NCI-H187 (cell line): ENCODE data around the gene ATF7.
"Not testable (repeated sequence)": the region's sequence is repeated elsewhere in the genome, so short reads cannot be mapped to it uniquely, and the experiment has no call there.

Experiments used
- DNase-seq, 2 experiments: peaks; one replicate each; lab custom pipeline; 2025; lab: John Stamatoyannopoulos, UW

ATF7 gene

DNA sequence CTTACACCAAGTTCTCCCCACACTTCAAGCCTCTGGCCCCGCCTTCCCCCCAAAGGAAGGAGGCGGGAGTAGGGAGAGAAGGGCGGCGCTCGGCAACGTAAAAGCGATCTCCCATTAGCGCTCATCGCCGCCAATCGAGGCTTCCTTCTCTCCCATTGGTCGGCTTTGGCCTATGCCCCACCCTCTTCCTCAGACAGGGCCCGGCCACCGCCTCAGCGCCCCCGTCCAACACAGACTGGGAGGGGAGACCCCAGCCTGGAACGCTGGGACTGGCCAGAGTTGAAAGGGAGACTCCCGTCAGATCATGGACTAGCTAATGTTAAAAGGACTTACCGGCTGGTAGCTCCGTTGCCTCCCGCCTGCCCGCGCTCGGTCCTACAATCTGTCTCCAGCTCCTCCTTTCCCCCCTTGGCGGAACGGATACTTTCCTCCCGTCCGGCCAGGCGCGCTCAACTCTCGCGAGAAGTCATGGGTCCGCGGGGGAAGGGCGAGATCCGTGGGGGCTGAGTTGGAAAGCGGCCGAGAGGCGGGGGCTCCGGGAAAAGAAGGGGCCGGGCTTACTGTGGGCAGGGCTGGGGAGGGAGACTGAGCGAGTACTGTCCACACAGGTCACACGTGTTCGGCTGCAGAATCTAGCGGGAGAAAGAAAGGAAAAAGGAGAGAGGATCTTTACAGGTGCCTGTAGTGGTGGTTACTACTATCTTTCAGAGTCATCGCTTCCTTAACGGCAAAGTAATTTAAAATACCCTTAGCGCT lies at the start of gene ATF7:
TSS of gene ATF7 (minus strand) at position 437 of the 756 bp plus-strand sequence. CDS start 25,382 bp downstream, outside the sequence.
- DNase-seq = peak; percentile 98 to 100

DNA sequence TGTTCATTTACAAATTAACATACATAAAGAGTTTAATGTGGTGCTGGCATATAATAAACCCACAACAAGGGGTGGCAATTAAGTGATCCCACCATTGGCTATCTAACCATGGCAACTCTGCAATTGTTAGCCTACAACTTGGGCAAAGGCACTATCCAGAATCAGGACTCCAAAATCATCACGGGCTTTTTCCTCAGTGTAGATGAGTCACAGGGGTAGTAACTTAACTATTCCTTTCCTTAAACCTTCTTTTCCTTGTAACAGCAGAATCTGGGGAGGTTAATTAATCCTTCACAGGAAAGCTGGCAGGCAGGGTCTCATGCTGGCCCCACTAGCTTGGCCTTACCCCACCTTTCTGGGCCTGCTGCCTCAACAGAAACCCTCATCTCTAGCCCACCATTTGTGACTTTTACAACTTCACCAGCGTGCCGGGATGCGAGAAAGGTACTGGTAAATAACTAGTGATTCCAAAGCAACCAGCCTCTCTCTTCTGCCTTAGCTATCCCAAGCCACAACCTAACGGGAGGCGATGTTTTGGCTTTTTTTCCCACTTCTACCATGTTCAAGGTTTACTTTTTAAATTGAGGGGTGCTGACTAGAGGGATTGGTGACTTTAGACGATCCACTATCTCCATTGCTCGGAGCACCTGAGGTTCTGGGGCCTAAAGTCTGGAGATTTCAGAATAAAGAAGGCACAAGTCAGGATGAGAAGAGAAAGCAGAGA lies 49.0 kb upstream of the ATF7 start:
- no peak for DNase-seq

DNA sequence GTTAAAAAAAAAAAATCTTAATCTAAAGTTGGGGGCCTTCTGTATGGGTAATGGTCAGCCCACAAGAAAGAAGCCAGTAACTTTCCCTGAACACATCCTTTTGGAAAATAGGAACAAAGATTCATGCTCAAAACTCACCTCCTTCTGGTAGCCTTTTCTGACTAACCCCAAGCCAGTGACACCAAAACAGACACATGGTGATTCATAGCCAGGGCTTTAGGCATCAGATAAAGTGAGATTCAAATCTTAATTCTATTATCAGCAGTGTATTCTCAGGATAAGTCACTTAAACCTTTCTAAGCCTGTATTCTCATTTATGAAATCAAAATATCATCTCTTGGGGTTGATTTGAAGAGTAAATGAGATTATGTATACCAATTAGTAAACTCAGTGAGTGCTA lies 44.8 kb upstream of the ATF7 start:
- no peak for DNase-seq

DNA sequence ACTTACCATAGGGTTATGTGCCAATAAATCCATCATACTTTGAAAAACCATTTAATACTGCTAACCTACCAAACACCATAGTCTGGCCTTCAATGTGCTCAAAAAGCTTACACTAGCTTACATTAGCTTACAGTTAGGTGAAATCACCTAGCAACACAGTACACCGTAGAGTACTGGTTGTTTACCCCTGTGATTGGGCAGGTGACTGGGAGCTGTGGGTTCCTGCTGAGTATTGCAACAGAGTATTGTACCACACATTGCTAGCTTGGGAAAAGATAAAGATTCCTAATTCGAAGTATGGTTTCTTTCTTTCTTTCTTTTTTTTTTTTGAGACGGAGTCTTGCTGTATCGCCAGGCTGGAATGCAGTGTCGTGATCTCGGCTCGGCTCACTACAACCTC lies 44.1 kb upstream of the ATF7 start:
- no peak for DNase-seq

DNA sequence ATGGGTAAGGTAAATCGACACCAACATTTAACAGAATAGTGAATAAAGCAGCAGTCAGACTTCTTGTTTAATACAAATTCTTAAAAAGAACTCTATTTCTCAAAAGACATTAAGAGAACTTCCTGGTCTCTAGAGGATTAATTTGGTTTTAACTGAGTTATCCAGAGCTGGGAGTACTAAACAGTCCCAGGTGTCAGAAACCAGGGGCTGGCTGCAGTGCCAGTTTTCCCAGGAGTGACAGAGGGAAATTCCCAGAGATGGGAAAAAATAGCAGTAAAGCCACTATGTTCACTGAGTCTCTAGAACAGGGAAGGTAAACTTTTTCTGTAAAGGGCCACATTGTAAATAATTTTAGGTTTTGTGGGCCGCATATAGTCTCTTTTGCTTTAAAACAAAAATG lies 40.9 kb upstream of the ATF7 start:
- no peak for DNase-seq

DNA sequence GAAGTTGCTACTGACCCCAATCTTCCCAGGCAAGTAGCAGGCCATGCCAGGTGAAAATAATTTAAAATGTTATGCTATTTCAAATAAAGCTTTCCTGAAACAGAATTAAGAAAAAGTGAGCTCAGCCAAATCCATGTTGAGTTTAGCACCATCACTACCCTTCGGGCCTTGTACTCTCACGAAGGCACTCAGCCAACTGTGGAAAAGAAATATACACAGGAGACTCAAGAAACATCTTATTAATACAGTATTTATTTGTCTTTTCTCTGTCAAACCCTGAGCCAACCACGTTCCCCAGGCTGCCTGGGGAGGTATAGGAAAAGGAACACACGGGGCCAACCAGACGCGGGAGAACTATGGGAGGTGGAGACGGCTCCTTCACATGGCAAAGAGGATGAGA lies 38.8 kb upstream of the ATF7 start:
- DNase-seq = no peak

DNA sequence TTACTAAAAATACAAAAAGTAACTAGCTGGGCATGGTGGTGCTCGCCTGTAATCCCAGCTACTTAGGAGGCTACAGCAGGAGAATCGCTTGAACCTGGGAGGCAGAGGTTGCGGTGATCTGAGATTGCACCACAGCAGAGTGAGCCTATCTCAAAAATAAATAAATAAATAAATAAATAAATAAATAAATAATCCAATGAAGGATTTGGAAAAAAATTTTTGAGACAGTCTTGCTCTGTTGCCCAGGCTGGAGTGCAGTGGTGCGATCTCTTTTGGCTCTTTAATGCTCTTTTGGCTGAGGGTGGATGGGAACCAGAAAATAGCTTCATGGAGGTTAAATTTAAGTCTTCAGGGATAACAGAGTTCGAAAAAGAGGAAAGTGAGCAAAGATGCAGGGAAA lies 38.0 kb upstream of the ATF7 start:
- no peak for DNase-seq

DNA sequence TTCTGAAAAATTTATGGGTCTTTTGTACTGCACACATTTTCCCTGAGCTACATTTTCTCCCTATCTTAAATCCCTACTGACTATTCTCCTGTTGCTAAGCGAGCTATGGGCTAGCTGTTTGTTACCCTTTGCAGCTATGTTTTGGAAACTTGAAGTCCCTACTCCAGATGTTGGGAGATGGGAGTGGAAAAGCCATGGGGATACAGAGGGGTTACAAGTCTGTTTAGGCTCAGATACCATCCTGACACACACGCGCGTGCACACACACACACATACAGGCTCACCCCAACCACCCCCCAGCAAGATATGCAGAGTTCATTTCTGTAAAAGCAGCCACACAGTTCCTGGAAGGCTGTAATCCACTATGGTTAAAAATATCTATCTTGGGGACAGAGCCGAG lies 33.9 kb upstream of the ATF7 start:
- no peak for DNase-seq

DNA sequence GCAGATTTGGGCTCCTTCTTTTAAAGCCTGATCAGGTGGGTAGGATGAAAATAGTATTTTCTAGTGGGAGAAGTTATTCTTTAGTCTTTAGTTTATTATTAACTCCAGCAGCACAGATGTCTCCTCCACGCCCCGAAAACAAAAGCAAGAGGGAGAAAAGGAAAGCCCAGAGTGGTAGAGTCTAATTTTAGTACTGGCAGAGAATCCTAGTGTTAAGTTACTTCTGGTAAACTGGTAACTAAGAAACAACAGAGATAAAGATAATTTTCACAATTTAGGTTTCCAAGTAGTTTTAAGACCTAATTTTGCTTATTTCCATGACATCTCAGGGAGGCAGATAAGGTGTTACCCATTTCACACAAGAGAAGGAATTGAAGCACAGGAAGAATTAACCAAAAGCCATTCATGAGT lies 33.4 kb upstream of the ATF7 start:
- no peak for DNase-seq

DNA sequence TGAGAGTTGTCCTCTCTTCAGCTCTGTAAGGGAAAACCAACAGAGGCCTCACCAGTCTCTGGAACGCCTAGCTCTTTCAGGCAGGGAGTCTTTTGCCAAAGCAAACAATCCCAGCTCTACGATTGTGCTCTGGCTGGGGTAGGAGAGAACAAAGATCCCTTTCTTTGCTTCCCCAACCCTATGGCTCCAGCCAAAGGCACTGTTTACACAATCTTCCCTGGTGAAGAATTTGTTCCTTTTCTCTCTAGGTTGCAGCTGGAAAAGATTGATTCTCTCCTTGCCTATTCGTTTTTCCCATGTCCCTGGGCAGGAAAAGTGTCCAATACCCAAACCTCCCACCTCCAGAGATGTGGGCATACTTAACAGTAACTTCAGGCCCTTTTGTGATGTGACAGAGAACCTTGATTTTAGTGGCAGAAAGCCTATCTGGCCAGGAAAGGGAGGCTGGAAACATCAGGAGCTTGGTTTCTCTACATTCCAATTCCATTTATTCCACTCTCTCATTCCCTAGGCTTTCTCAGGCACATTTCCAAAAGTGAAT lies 32.9 kb upstream of the ATF7 start:
- DNase-seq = no peak

DNA sequence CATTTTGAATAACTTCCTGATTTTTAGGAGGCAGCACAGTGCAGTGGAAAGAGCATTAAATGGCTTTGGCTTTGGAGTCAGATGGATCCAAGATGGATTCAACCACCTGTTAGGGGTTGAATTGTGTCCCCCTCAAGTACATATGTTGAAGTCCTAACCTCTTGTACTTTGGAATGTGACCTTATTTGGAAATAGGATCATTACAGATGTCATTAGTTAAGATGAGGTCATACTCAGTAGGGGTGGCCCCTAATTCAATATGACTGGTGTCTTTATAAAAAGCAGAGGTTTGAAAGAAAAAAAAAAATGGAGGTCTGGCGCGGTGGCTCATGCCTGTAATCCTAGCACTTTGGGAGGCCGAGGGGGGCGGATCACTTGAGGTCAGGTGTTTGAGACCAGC lies 30.9 kb upstream of the ATF7 start:
- DNase-seq = no peak

DNA sequence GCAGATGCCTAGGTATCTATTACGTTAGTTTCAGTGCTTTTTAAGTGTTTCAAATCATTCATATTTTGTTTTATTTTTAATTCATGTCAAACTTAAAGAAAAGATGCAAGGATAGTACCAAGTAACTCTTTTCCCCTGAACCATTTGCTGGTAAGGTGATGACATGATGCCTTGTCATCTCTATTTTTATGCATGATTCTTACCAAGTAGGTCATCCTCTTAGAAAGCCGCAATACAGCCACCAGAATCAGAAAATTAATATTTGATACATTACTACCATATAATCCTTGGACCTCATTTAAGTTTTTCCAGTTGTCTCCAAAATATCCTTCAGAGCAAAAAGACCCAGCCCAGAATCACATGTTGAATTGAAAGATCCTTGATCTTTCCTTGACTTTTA lies 27.4 kb upstream of the ATF7 start:
- no peak for DNase-seq

DNA sequence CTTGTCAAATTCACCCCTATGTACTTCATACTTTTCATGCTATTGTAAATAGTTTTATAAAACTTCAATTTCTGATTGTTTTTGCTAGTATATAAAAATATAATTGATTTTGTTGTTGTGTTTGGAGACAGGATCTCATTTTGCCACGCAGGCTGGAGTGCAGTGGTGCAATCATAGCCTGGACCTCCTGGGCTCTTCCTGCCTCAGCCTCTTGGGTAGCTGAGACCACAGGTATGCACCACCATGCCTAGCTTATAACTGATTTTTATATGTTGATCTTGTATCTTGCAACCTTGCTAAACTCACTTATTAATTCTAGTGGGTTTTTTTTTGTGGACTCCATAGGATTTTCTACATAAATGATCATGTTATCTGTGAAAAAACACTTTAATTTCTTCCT lies 26.2 kb upstream of the ATF7 start:
- no peak for DNase-seq

DNA sequence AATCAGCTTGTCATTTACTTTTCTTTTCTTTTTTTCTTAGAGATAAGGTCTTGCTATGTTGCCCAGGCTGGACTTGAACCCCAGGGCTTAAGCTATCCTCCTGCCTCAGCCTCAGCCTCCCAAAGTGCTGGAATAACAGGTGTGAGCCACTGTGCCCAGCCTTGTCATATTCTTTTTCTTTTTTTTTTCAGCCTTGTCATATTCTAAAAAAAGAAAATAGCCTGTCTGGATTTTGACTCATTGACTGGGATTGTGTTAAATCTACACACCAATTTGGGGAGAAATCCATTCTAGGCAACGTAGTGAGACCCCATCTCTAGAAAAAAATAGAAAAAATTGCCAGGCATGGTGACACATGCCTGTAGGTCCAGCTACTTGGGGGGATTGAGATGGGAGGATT lies 25.6 kb upstream of the ATF7 start:
- DNase-seq = no peak

DNA sequence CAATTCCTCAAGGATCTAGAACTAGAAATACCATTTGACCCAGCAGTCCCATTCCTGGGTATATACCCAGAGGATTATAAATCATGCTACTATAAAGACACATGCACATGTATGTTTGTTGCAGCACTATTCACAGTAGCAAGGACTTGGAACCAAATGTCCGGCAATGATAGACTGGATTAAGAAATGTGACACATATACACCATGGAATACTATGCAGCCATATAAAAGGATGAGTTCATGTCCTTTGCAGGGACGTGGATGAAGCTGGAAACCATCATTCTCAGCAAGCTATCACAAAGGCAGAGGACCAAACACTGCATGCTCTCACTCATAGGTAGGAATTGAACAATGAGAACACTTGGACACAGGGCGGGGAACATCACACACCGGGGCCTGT lies 20.1 kb upstream of the ATF7 start:
- DNase-seq = not testable (repeated sequence)

DNA sequence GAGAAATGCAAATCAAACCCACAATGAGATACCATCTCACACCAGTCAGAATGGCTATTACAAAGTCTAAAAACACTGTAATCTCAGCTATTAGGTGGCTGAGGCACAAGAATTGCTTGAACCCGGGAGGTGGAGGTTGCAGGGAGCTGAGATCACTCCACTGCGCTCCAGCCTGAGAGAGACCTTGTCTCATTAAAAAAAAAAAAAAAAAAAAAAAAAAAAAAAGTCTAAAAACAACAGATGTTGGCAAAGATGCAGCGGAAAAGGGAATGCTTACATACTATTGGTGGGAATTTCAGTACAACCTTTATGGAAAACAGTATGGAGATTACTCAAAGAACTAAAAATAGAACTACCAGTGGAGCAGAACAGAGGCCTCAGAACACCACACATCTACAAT lies 19.0 kb upstream of the ATF7 start:
- no peak for DNase-seq

DNA sequence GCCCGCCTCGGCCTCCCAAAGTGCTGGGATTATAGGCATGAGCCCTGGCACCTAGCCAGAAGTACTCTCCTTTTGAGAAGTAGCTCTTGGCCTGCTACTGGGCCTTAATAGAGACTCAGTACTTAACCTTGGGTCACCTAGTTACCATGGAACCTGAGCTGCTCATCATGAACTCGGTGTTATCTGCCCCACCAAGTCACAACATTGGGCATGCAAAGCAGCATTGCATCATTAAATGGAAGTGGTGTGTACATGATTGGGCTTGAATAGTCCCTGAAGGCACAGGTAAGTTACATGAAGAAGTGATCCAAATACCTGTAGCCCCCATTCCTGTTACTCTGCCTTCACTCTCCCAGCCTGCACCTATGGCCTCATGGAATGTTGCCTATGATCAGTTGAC lies 18.0 kb upstream of the ATF7 start:
- DNase-seq = no peak

DNA sequence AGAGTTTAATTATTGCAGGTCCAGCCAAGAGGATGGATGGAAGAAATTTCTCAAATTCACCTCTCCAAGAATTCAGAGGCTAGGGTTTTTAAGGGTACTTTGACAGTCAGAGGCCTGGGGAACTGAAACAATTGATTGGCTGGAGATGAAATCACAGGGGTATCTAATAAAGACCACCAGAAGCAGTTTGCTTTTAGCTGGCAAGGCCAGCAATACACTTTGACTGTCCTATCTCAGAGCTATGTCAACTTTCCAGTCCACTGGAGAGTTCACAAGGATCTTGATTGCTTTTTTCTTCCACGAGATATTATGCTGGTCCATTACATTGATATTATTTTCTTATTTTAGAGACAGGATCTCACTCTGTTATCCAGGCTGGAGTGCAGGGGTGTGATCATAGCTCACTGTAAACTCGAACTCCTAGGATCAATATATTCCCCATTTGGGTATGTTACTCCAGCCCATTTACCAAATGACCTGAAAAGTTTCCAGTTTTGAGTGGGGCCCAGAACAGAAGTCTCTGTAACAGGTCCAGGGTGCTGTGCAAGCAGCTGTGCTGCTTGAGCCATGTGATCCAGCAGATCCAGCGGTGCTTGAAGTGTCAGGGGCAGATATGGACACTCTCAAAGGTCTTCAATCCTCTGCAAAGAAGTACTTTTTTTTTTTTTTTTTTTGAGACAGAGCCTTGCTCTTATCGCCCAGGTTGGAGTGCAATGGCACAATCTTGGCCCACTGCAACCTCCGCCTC lies 17.2 kb upstream of the ATF7 start:
- DNase-seq = no peak

DNA sequence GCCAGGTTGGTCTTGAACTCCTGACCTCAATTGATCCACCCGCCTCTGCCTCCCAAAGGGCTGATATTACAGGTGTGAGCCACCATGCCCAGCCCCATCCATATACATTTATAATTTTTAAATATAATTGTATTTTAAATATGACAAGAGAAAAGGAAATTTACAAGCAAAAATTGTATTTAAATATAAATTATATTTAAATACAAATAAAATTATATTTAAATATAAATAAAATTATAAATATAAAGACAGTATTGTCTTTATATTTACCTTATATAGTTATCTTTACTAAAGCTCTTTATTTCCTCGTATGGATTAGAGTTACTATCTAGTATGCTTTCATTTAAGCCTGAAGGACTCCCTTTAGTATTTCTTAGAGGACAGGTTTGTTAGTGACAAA lies 11.9 kb upstream of the ATF7 start:
- no peak for DNase-seq

DNA sequence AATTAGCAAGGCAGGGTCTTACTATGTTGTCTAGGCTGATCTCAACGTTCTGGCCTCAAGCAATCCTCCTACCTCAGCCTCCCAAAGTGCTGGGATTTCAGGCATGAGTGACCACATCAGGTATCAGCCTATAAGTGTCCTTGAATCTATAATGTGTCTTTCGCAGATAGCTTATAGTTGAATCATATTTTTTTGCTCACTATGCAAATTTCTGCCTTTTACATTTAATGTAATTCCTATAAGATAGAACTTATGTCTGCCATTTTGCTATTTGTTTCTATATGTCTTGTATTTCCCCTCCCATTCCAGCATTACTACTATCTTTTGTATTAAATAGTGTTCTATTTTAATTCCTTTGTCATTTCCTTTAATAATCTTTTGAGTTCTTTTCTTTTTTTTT lies 10.5 kb upstream of the ATF7 start:
- no peak for DNase-seq

DNA sequence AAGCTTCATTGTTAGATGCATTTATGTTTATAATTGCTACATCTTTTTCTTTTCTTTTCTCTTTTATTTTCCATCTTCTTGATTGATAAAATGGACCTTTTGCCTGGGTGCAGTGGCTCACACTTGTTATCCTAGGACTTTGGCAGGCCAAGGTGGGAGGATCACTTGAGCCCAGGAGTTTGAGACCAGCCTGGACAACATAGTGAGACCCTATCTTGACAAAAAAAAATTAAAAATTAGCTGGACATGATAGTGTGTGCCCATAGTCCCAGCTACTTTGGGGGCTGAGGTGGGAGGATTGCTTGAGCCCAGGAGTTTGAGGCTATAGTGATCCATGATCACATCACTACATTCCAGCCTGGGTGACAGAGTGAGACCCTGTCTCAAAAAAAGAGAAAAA lies 9.5 kb upstream of the ATF7 start:
- not testable (repeated sequence) for DNase-seq

DNA sequence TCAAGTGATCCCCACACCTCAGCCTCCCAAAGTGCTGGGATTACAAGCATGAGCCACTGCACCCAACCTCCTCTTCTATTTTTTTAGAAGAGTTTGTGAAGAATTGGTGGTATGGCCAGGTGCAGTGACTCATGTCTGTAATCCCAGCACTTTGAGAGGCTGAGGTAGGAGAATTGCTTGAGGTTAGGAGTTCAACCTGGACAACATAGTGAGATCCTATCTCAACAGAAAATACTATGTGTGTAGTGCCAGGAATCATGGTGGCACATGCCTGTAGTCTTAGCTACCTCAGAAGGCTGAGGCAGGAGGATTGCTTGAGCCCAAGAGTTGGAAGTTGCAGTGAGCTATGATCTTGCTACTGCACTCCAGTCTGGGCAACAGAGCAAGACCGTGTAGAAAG lies 5.5 kb upstream of the ATF7 start:
- DNase-seq = no peak

DNA sequence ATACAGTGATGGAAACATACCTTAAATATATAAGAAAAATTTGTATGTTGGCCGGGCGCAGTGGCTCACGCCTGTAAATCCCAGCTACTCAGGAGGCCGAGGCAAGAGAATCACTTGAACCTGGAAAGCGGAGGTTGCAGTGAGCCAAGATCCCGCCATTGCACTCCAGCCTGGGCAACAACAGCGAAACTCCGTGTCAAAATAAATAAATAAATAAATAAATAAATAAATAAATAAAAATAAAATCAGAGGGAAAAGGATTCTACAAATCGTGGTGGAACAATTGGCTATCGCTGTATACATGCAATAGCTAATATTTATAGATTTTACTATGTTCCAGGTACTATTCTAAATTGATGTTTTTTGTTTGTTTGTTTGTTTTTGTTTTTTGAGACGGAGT lies 1.7 kb upstream of the ATF7 start:
- DNase-seq = no peak
